NCI-H146 (cell line): ENCODE measurements around the gene PLCB4.
A peak's percentile ranks its signal among the peaks of the same experiment; 100 is the strongest.

Experiments used
- DNase-seq: peaks from one replicate; lab custom pipeline; 2025; lab: John Stamatoyannopoulos, UW

The PLCB4 gene

DNA sequence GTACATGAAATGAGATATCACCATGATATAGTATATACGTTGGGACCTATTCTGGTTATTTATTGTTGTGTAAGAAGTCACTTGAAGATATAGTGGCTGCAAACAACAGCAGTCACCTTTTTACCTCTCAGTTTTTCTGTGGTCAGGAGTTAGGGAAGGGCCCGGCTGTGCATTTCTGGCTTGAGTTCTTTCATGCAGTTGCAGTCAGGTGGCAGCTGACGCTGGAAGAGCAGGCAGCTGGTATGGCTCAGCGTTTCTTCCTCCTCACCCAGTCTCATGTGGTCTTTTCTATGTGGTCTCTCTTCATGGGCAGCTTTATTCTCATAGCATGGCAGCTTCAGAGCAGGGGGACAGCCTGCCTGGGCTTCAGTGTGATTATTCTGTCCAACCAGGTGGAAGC is 154.4 kb downstream of the PLCB4 start:
- no peak for DNase-seq

GRCh38 chr20:9225879-9226278 is 157.0 kb downstream of the PLCB4 start:
- no peak for DNase-seq

- no peak for DNase-seq
These were observed 159.2 kb downstream of the PLCB4 start for GRCh38 chr20:9227896-9228615.

- DNase-seq = no peak
These were observed 160.0 kb downstream of the PLCB4 start for GRCh38 chr20:9228774-9229450.

DNA sequence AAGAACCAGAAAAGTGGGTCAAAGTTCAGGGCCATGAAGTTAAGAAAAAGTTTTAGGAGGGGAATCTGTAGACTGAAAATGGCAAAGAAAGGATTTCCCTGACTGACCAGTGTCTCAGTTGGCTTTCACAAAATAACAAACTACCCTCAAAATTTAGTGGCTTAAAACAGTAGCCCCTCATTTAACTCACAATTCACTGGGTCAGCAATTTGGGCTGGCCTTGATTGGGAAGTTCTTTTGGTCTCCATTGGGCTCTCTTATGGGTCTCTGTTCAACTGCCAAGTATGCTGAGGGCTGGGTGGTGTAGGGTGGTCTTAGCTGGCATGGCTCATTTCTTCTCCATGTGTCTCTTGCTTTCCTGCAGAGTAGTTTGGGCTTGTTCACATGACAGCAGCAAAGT is 161.5 kb downstream of the PLCB4 start:
- no peak for DNase-seq

DNA sequence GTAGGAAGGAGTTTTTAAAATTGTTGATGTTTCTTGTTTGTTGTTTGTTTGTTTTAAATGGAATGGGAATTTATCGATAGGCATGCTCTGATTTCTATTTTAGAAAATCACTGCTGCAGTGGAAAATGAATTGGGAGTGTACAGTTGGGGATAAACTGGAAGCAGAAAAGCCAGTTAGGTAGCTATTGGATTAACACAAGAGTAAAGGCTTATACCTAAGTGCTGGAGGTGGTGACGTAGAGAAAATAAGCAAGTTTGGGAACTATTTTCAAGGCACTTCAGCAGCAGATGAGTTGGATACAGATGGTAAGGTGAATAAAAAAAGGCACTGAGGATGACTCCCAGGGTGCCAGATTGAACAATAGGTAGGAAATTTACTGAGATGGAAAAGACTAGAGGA is 164.9 kb downstream of the PLCB4 start:
- DNase-seq = no peak

DNA sequence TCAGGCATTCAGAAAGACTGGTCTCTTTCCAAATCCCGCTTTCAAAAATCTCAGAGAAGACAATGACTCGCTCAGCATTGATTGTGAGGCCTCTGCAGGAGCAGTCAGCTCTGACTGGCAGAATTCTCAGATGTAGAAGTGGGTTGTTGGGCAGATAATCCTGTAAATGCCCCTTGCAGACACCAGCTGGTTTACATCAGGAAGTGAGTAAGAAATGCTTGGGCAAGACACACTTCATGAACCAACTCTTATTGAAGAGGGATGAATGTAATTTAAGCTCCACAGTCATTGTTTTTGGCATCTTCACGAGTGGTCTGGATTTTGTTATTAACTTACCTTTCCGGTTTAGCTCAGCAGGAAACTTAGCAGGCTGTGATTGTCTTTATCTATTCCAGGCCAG is 166.6 kb downstream of the PLCB4 start:
- no peak for DNase-seq

- DNase-seq = no peak
These were observed 167.6 kb downstream of the PLCB4 start for GRCh38 chr20:9236458-9236857.

DNA sequence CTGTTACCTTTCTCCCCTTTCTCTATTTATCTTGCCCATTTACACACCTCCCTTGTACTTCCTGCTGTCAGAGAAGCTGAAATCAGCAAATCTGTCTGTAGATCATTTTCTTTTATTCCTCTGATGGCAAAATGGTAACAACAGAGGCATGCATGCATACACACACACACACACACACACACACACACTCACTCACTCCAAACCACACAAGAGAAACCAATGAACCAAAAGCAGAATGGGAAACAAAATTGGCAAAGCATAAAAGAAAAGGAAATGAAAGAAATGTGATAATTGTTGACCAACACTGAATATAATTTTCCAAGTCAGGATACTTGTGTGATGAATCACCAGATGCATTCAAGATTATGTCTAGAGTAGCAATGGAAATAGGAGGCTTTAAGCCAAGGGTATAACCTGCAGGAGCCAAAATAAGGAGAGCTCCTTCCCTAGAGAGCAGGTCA is 172.4 kb downstream of the PLCB4 start:
- peak; percentile 38 for DNase-seq

- DNase-seq = peak; percentile 25
These were observed 173.0 kb downstream of the PLCB4 start for GRCh38 chr20:9241721-9242427.

DNA sequence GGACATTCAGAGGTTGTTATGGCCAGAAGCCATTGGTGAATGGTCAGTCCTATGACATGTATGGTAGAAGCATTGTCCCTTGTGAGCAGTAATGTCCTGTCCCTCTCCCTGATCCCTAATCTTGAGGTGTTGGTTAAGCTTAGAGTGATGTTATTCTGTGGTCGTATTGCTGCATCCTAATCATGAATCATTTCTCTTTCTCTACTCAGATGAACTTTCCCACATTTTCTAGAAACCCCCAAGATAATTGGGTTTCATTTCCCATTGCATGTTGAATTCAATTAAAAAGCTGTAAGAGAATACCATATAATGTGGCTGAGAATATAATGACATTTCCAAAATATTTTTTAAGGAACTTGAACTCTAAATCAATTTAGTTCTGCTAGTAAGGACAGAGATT is 175.1 kb downstream of the PLCB4 start:
- DNase-seq = no peak

GRCh38 chr20:9244811-9245210 is 175.9 kb downstream of the PLCB4 start:
- DNase-seq = no peak

DNA sequence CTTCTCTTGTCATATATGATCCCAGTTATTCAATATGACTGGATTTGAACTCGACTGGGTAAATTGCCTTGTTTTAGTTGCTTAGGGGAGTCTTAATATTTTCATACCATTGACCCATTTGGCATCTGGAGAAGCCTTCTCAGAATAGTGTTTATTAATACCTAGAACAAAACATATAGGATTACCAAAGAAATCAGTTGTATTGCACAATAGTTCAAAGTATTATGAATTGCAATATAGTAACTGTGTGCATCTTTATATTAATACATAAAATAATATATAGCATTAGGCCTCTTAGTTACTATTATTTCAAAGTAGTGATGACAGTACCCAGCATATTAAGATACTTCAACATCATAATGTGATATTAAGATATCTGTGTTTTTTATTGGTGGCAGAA is 177.8 kb downstream of the PLCB4 start:
- DNase-seq = no peak

DNA sequence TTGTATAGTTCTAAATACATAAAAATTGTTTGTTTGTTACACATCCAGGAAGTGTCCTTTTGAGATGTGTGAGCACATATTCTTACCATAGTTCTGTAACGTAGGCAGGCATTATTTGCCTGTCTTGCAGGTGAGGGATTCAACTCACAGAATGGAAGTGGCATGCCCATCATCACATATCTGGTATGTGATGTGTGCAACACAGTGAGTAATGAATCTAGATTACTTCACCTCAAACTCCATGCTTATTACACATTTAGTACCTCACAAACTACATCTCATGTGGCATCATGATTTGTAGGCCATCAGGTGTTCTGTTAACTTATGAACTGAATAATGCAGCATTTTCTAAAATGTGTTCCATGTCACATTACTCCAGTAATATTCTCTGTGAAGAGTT is 181.6 kb downstream of the PLCB4 start:
- DNase-seq = no peak

- no peak for DNase-seq
These were observed 184.2 kb downstream of the PLCB4 start for GRCh38 chr20:9253006-9253539.

- DNase-seq = no peak
These were observed 186.3 kb downstream of the PLCB4 start for GRCh38 chr20:9255171-9255570.

DNA sequence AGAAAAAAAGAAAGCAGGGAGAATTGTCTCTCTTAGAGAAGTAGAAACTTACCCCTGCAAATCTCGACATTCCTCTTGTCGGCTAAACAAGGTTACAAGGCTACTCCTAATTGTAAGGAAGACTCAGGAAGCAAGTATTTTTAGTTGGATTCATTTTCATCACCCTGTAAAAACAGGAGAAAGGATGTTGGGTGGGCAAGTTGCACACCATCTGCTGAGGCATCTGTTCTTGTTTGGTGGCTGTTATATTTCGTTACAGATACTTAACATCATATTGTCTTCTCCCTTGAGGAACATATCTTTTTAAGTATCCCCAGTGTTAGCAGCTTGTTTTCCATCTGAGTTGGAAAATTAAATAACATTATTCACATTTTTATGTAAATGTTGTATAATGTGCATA is 187.5 kb downstream of the PLCB4 start:
- DNase-seq = no peak

- DNase-seq = no peak
These were observed 190.0 kb downstream of the PLCB4 start for GRCh38 chr20:9258901-9259300.

DNA sequence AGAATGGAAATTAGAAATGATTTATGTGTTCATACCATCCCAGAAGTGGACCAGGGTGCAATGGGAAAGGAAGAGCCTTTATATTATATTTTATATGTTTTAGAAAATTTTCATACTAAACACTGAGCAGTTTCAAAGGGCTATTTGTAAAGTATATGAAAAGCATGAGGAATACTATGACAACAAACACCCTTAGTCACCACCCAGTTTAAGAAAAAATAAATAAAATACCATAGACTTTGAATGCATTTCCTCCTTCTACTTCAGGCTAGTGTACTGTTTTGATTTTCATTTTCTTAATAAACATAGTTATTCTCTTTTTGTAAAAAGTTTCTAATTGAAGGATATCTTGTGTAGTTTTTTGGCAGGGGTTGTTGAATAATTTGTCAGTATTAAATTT is 191.1 kb downstream of the PLCB4 start:
- DNase-seq = no peak

DNA sequence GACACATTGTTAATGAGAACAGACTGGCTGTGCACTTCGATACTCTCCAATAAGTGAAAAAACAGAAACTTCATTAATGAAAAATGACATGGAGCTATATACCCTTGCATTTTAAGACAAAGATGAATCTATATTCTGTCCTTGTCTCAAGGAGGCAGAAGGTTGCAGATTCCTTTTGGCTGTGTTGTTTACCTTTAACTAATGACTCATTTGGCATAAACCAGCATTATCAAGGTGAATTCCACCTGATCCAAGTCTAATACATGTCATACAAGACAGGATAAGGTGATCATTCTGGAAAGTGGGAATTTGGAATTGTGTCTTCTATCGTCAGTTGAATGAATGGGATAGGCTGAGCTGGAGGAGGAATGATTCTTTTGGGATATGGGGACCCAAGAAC is 192.9 kb downstream of the PLCB4 start:
- no peak for DNase-seq

- DNase-seq = no peak
These were observed 193.8 kb downstream of the PLCB4 start for GRCh38 chr20:9262653-9263194.

DNA sequence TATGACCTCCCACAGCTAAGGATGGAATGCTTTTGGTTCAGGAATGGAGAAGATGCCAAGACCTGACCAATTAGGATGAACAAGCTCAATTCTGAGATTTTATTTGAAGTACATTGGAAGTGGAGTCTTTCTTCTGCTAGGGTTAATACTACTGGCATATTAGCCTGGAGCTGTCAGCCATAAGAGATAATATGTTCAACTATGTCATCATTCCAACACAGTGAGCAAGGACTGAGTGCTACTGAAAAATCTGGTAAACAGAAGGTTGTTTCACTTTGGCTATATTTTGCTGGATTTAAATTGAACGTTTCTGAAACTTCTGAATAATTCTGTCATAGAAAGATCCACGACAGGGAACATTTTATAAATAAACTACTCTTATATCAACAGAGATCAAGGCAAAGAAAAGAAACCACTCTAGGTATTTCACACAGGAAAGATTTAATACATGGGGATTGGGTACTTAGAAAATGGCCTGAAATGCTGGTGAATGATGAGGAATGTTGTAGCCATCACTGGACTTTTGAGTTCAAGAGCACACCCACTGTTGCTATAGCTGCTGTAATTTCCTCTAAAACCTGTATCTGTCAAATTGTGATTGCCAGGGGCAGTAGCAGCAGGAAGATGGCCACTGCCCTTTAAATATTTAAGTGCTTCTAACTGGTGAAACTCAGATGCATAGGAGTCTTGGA is 200.5 kb downstream of the PLCB4 start:
- DNase-seq = no peak
